Adrenal gland (tissue), 12 donors: ENCODE data around the gene THUMPD3. TPM values are rescaled to one million over a fixed set of nuclear protein-coding genes. Genes with fewer than 3 reads are reported as not detected.

Experiments used
- DNase-seq, 7 donors: peaks; one replicate each; pipeline ENCODE4 v3.0.0-alpha.2; 2019 to 2020
- H3K27ac ChIP-seq, 5 donors: fragments of 200-600 bp; sonication (generic) in 4 of 5; 1 replicate in 3 of 5; 2 replicates in 2 of 5; pipeline versions ENCODE4 v1.5.1 to v1.8.0; 2016 to 2020; ENCODE audit warnings: mild to moderate bottlenecking in 1 of 5
- H3K27me3 ChIP-seq: fragments of 200-600 bp; 2 replicates; pipeline ENCODE4 v1.8.0; 2021
- H3K36me3 ChIP-seq, 2 donors: fragments of 200-600 bp; replicated peaks in 1 of 2; 1 replicate in 1 of 2; 2 replicates in 1 of 2; pipeline versions ENCODE4 v1.5.1 to v1.8.0; 2018 to 2022
- H3K4me1 ChIP-seq, 2 donors: fragments of 200-600 bp; replicated peaks in 1 of 2; 1 replicate in 1 of 2; 2 replicates in 1 of 2; pipeline versions ENCODE4 v1.5.1 to v1.8.0; 2018 to 2021
- H3K4me3 ChIP-seq, 4 donors: fragments of 200-600 bp; sonication (generic) in 3 of 4; one replicate each; pipeline ENCODE4 v1.5.1; 2016 to 2018
- H3K9me3 ChIP-seq, 3 donors: fragments of 200-600 bp; sonication (generic) in 1 of 3; replicated peaks in 1 of 3; 1 replicate in 2 of 3; 2 replicates in 1 of 3; pipeline versions ENCODE4 v1.5.1 to v1.8.0; 2016 to 2021
- POLR2A ChIP-seq, 2 donors: fragments of 450-650 bp; IDR thresholded peaks; one replicate each; pipeline ENCODE4 v1.6.1; 2017; ENCODE audit warnings: antibody characterized with exemption in 2 of 2, mild to moderate bottlenecking in 2 of 2, moderate library complexity in 1 of 2
- WGBS, 4 donors: extraction: QIAGEN DNeasy Blood & Tissue Kit in 2 of 4; methylation state at CpG; one replicate each; pipeline versions ENCODE4 v1.1.5 to v1.1.7; 2013 to 2017; 5-methylcytosine and 5-hydroxymethylcytosine counted together
- intact Hi-C, 2 donors: fragments of 100-400 bp; cut with DNase I; formaldehyde crosslinking; loops; one replicate each; pipeline versions ENCODE4 v1.14.1 to v1.15.0; 2022 to 2023
- polyA plus RNA-seq, 3 donors: library from polyadenylated mRNA; stranded (reverse); fragments of 200-250 nt in 2 of 3; fragments of 350-450 nt in 1 of 3; fragmentation: Illumina TruSeq in 1 of 3; extraction: RNeasy Lipid Tissue Mini Kit (QIAGEN cat#74804) in 1 of 3; gene quantifications; one replicate each; pipeline ENCODE4 v1.2.3, GENCODE V29; 2013 to 2014
- total RNA-seq, 9 donors: library from RNA; depleted of rRNA in 4 of 9; stranded (reverse); fragments of >200 nt in 4 of 9; fragments of 120-200 nt in 1 of 9; fragmentation: NEBNext Ultra II Directional in 1 of 9; extraction: Animal tissue kit (Norgen Biotek cat#: 25700) in 1 of 9; gene quantifications; one replicate each; pipeline versions ENCODE4 v1.1.0 to v1.2.4, GENCODE V29; 2013 to 2023
- TF ChIP-seq, protein P1 (sequence below), 6 experiments: fragments of 450-650 bp in 4 of 6; fragments of 200-600 bp in 2 of 6; sonication (generic) in 1 of 6; IDR thresholded peaks; 1 replicate in 5 of 6; 2 replicates in 1 of 6; pipeline versions ENCODE4 v1.5.1 to v1.8.0; 2016 to 2021; ENCODE audit warnings: antibody characterized with exemption in 6 of 6, mild to moderate bottlenecking in 2 of 6, moderate library complexity in 1 of 6
- donor health status: healthy with polysubstance abuse.
- donor health status: Bipolar disorder and iron deficiency.
- donor health status: DM: yes; HTN: yes; CAD: no.
- donor health status: DM: no; HTN: no; CAD: no.
- donor health status: DM: no; HTN: no; CAD: no.
- donor health status: DM: yes; HTN: yes; CAD: no.

The THUMPD3 gene
- total and polyA plus RNA-seq, 12 donors, result 20.1 to 84.3 (median 42.8) TPM

DNA sequence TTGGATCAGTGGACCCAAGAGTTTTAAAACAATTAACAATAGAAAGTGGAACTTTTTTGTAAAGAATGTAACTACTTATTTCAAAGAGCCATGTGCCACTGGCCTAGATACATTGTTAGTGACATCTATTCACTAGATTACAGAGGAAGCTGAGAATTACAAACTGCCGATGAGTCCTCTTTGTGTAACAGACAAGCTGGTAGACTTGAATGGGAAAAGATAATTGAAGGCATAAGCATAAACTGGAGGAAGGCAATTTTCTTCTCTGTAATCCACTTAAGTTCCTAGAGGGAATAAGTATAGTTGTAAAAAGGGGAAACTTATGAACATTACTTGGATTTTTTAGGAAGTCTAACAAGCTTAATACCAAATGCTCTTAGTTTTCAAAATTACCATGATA lies 15.1 kb downstream of the THUMPD3 start:
- TF ChIP-seq, protein P1, sequence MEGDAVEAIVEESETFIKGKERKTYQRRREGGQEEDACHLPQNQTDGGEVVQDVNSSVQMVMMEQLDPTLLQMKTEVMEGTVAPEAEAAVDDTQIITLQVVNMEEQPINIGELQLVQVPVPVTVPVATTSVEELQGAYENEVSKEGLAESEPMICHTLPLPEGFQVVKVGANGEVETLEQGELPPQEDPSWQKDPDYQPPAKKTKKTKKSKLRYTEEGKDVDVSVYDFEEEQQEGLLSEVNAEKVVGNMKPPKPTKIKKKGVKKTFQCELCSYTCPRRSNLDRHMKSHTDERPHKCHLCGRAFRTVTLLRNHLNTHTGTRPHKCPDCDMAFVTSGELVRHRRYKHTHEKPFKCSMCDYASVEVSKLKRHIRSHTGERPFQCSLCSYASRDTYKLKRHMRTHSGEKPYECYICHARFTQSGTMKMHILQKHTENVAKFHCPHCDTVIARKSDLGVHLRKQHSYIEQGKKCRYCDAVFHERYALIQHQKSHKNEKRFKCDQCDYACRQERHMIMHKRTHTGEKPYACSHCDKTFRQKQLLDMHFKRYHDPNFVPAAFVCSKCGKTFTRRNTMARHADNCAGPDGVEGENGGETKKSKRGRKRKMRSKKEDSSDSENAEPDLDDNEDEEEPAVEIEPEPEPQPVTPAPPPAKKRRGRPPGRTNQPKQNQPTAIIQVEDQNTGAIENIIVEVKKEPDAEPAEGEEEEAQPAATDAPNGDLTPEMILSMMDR (IDR thresholded peaks at IDR 0.05), result no peak
- no peak for TF ChIP-seq POLR2A (IDR thresholded peaks at IDR 0.05)
- Histone ChIP-seq H3K9me3 (no peaks in the 10 kb centered on the region), H3K4me3 (no peak overlapping the region), H3K4me1 (no peaks in the 10 kb centered on the region), H3K27ac (no peak overlapping the region), H3K27me3 (no peaks in the 10 kb centered on the region), H3K36me3 (peaks cover 0 to 82% of the 10 kb centered on the region in 2 donors)
- no peak for DNase-seq
- intact Hi-C loops, result no loop called here
- 89 to 97% (median 94%) methylated on average over 1 of the region's 1 CpG for WGBS, 4 donors

DNA sequence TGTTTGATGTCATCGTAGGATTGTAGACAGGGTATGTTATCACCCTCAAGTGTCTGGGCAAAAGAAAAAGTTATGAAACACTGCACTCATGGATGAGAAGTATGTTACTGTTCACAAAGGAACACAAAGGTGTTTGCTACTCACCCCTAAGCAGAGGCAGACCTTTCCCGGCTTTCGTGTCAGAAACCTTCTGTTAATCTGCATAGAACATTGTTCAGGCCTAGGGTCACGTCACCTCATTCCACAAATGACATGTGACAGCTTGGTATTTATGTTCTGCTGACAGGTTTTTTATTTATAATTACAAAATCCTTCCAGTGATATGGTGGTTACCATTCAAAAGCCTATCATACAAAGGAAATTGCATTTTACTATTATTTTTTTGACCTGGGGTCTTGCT lies 16.5 kb downstream of the THUMPD3 start:
- 67 to 80% (median 70%) methylated on average over 4 of the region's 4 CpGs for WGBS, 4 donors
- TF ChIP-seq, protein P1 (IDR thresholded peaks at IDR 0.05), result no peak
- no peak for TF ChIP-seq POLR2A (IDR thresholded peaks at IDR 0.05)
- Histone ChIP-seq H3K27me3 (no peaks in the 10 kb centered on the region), H3K4me3 (no peak overlapping the region), H3K27ac (no peak overlapping the region), H3K9me3 (no peaks in the 10 kb centered on the region), H3K4me1 (no peaks in the 10 kb centered on the region), H3K36me3 (peaks cover 0 to 83% of the 10 kb centered on the region in 2 donors)
- no peak for DNase-seq
- intact Hi-C loops, result no loop called here

DNA sequence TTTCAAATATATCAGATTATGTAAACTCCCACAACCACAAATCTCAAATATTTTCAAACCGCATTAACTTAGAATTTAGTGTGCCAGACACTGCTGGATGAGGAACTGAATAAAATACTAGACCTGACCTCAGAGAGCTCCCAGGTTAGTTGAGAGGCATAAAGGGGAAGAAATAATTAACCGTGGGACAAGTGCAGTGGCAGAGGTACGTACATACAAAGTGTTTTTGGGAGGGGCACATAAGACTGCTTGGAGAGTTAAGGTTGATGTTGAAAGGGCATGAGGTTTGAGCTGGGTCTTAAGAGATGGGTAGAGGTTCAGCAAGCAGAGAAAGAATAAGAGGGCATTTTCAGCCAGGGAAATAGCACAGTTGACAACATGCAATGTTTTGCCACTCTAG lies 17.2 kb downstream of the THUMPD3 start:
- no peak for TF ChIP-seq POLR2A (IDR thresholded peaks at IDR 0.05)
- TF ChIP-seq, protein P1 (IDR thresholded peaks at IDR 0.05), result no peak
- no peaks in the 10 kb centered on the region for H3K9me3 ChIP-seq
- H3K27me3 ChIP-seq, result no peaks in the 10 kb centered on the region
- DNase-seq, result no peak
- WGBS, 4 donors, result 85 to 92% (median 89%) methylated on average over 3 of the region's 3 CpGs
- no peak overlapping the region for H3K4me3 ChIP-seq
- no peak overlapping the region for H3K27ac ChIP-seq
- H3K36me3 ChIP-seq, result peaks cover 0 to 83% of the 10 kb centered on the region in 2 donors
- no peaks in the 10 kb centered on the region for H3K4me1 ChIP-seq
- intact Hi-C loops, result no loop called here

DNA sequence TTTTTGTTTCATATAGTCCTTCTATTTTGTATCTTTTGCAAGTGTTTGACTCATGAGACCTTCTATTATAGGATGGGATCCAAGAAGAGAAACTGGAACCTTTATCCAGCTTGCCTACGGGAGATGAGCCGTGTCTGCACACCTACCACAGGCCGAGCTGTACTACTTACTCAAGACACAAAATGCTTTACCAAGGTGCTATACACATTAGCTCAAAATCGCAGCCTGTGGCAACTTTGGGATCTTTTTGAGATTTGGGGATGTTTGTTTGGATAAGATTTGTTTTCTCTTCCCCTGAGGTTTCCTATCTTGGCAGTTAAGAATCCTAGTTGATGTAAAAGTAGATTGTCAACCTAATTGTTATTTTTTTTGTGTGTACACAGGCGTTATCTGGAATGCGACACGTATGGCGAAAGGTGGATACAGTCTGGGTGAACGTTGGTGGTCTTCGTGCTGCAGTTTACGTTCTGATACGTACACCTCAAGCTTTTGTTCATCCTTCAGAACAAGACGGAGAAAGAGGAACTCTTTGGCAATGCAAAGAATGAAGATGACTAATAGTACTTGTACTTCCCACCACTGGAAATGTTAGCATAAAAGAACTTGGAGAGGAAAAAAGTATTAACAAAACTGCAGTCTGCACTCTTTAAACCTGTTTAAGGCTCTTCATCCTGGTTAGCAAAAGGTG lies 21.4 kb downstream of the THUMPD3 start:
- H3K4me3 ChIP-seq, result no peak overlapping the region
- peaks cover 0 to 7% of the 10 kb centered on the region in 2 donors for H3K4me1 ChIP-seq
- H3K36me3 ChIP-seq, result peaks cover 0 to 83% of the 10 kb centered on the region in 2 donors
- H3K9me3 ChIP-seq, result no peaks in the 10 kb centered on the region
- H3K27me3 ChIP-seq, result no peaks in the 10 kb centered on the region
- DNase-seq, result peak in 1 of 7 donors; percentile 15
- peak overlapping the region in 1 of 5 donors; percentile 46 for H3K27ac ChIP-seq
- intact Hi-C loops, result no loop called here
- no peak for TF ChIP-seq POLR2A (IDR thresholded peaks at IDR 0.05)
- TF ChIP-seq, protein P1 (IDR thresholded peaks at IDR 0.05), result no peak
- 70 to 75% (median 75%) methylated on average over 13 of the region's 13 CpGs for WGBS, 4 donors
